ENCODE data around the gene INTS12. TPM values are rescaled to one million over a fixed set of nuclear protein-coding genes. Genes with fewer than 3 reads are reported as not detected.

The INTS12 gene
- polyA plus RNA-seq, 1 donor (not counting 4 experiments of a cell fraction or from before 2014, with no cell fraction given), result 39.8 TPM

DNA sequence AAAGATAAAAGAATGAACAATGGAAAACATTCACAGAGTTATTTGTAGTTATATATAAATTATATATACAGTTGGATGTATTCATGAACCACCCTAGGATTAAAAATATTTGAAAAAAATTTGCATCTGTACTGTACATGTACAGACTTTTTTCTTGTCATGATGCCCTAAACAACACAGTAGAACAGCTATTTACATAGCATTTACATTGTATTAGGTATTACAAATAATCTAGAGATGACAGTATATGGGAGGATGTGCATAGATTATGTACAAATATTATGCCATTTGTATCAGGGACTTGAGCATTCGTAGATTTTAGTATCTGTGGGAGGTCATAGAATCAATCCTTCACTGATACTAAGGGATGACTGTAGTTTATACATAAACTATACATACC is 44.9 kb upstream of the INTS12 start:
- FAIRE-seq, result peak; percentile 73
- Histone ChIP-seq H3K4me3 (ENCODE audit: control insufficient read depth in 2 of 3, extremely low read depth in 1 of 3, insufficient read depth in 2 of 3, low read depth in 1 of 3, low read length in 3 of 3) (no peak overlapping the region), H4K20me1 (ENCODE audit: control insufficient read depth, extremely low read depth, insufficient read depth, low read length) (no peaks in the 10 kb centered on the region), H3K4me1 (ENCODE audit: control insufficient read depth, extremely low read depth, insufficient read depth, low read length) (no peaks in the 10 kb centered on the region), H2AFZ (ENCODE audit: control insufficient read depth, low read length) (no peak overlapping the region), H3K27ac (ENCODE audit: control insufficient read depth, insufficient read depth, low read length) (no peak overlapping the region), H3K9ac (ENCODE audit: control insufficient read depth, extremely low read depth, insufficient read depth, low read length) (no peak overlapping the region), H3K36me3 (ENCODE audit: control insufficient read depth in 2 of 2, extremely low read depth in 1 of 2, insufficient read depth in 2 of 2, low read length in 2 of 2) (no peaks in the 10 kb centered on the region), H3K79me2 (ENCODE audit: control insufficient read depth, insufficient read depth, low read length) (no peaks in the 10 kb centered on the region), H3K27me3 (ENCODE audit: control insufficient read depth, extremely low read depth, insufficient read depth, low read length) (no peaks in the 10 kb centered on the region), H3K9me3 (ENCODE audit: control insufficient read depth, low read depth, low read length) (no peaks in the 10 kb centered on the region), H3K9me1 (ENCODE audit: control insufficient read depth, extremely low read depth, insufficient read depth, low read length) (no peaks in the 10 kb centered on the region), H3K4me2 (ENCODE audit: control insufficient read depth, extremely low read depth, insufficient read depth, low read depth, low read length) (no peak overlapping the region)
- dilution Hi-C loops (cut with MboI; ENCODE audit: extremely low pct_ligation_motif_present, low sequenced_read_pairs), result no loop called here
- no peak for TF ChIP-seq EZH2 (IDR thresholded peaks at IDR 0.05; ENCODE audit: low read length)
- TF ChIP-seq, protein P1, sequence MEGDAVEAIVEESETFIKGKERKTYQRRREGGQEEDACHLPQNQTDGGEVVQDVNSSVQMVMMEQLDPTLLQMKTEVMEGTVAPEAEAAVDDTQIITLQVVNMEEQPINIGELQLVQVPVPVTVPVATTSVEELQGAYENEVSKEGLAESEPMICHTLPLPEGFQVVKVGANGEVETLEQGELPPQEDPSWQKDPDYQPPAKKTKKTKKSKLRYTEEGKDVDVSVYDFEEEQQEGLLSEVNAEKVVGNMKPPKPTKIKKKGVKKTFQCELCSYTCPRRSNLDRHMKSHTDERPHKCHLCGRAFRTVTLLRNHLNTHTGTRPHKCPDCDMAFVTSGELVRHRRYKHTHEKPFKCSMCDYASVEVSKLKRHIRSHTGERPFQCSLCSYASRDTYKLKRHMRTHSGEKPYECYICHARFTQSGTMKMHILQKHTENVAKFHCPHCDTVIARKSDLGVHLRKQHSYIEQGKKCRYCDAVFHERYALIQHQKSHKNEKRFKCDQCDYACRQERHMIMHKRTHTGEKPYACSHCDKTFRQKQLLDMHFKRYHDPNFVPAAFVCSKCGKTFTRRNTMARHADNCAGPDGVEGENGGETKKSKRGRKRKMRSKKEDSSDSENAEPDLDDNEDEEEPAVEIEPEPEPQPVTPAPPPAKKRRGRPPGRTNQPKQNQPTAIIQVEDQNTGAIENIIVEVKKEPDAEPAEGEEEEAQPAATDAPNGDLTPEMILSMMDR (optimal IDR thresholded peaks at IDR 0.05 in 1 of 3, IDR thresholded peaks at IDR 0.05 in 1 of 3, conservative IDR thresholded peaks at IDR 0.05 in 1 of 3; ENCODE audit: extremely low read depth in 1 of 3, insufficient read depth in 2 of 3, low read length in 3 of 3), result no peak
- DNase-seq (ENCODE audit: low read depth, low spot score), result no peak

DNA sequence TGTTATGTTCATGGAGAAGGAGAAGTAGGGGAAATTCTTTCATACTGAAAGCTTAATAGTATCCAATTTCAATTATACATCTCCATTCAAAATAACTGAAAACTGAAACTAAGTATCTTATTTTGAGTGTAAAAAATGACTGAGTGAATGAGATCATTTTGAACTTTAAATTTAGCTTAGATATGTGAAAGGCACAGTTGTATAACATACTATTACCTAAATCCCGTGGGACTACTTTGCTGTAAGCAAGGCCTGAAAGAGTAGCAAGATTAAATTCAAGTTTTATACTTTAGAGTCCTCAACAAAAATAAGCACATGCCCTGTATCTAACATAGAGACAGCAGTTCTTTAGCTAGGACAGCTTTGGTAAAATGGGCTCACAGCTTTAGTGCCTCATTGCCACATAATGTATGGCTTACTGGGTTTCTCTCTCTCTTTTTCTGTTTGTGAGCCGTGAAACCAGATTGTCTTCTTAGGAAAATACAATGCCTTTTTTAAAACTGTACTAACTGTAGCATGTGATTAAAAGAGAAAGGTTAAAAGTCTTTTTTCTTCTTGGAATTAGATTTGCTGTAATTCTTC is 43.3 kb upstream of the INTS12 start:
- H3K9me3 ChIP-seq (ENCODE audit: control insufficient read depth, low read depth, low read length), result no peaks in the 10 kb centered on the region
- TF ChIP-seq EZH2 (IDR thresholded peaks at IDR 0.05; ENCODE audit: low read length), result no peak
- TF ChIP-seq, protein P1 (optimal IDR thresholded peaks at IDR 0.05 in 1 of 3, IDR thresholded peaks at IDR 0.05 in 1 of 3, conservative IDR thresholded peaks at IDR 0.05 in 1 of 3; ENCODE audit: extremely low read depth in 1 of 3, insufficient read depth in 2 of 3, low read length in 3 of 3), result no peak
- no peaks in the 10 kb centered on the region for H3K27me3 ChIP-seq (ENCODE audit: control insufficient read depth, extremely low read depth, insufficient read depth, low read length)
- H2AFZ ChIP-seq (ENCODE audit: control insufficient read depth, low read length), result no peak overlapping the region
- H3K27ac ChIP-seq (ENCODE audit: control insufficient read depth, insufficient read depth, low read length), result no peak overlapping the region
- H3K9me1 ChIP-seq (ENCODE audit: control insufficient read depth, extremely low read depth, insufficient read depth, low read length), result no peaks in the 10 kb centered on the region
- FAIRE-seq (no peak), DNase-seq (ENCODE audit: low read depth, low spot score) (no peak)
- no peak overlapping the region for H3K4me2 ChIP-seq (ENCODE audit: control insufficient read depth, extremely low read depth, insufficient read depth, low read depth, low read length)
- H3K9ac ChIP-seq (ENCODE audit: control insufficient read depth, extremely low read depth, insufficient read depth, low read length), result no peak overlapping the region
- no peaks in the 10 kb centered on the region for H4K20me1 ChIP-seq (ENCODE audit: control insufficient read depth, extremely low read depth, insufficient read depth, low read length)
- no peaks in the 10 kb centered on the region for H3K79me2 ChIP-seq (ENCODE audit: control insufficient read depth, insufficient read depth, low read length)
- H3K4me3 ChIP-seq (ENCODE audit: control insufficient read depth in 2 of 3, extremely low read depth in 1 of 3, insufficient read depth in 2 of 3, low read depth in 1 of 3, low read length in 3 of 3), result no peak overlapping the region
- dilution Hi-C loops (cut with MboI; ENCODE audit: extremely low pct_ligation_motif_present, low sequenced_read_pairs), result no loop called here
- no peaks in the 10 kb centered on the region for H3K4me1 ChIP-seq (ENCODE audit: control insufficient read depth, extremely low read depth, insufficient read depth, low read length)
- no peaks in the 10 kb centered on the region for H3K36me3 ChIP-seq (ENCODE audit: control insufficient read depth in 2 of 2, extremely low read depth in 1 of 2, insufficient read depth in 2 of 2, low read length in 2 of 2)

Measured in keratinocyte (primary cell).